ENCODE measurements around the gene SHBG. TPM values are rescaled to one million over a fixed set of nuclear protein-coding genes. Genes with fewer than 3 reads are reported as not detected.
A peak's percentile ranks its signal among the peaks of the same experiment; 100 is the strongest.

Gene SHBG
- total and polyA plus RNA-seq, 2 donors (not counting 1 experiment from before 2014, with no cell fraction given): 0.33 to 0.45 TPM

DNA sequence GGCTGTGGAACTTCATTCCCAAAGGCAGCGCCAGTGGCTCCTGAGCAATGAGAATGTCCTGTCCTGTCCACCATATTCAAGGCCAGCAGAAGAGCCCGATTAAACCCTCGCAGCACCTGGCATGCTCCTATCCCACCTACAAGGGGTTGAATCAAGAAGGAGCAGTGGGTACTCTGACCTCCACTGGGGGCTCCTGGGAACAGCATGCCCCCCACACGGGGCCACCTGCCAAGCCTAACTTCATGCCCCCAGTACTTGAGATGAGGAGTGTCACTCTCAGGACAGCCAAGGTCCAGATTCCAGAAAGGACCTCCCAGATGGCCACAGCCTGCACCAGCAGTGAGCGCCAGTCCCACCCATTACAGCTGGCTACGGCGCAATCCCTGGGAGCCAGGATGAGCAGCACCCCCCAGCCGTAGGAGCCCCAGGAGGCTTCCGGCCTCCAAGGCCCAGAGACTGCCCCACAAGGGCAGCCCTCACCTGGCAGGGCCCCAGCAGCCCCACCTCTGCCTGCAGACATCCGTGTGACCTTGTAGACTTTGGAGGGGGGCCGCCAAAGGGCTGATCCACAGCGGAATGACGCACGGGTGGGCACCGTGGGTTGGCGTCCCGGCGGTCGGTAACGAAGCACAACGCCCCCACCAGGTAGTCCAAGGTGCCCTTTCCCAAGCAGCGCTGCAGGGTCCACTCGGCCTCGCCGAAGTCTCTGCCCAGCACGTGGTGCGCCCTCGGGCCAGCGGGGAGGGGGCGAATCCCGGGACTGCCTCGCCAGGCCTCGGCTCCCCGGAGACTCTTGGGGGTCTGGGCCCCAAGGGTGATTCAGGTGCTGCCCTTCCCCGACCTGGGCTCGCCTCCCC, 47.3 kb upstream of the SHBG start:
- Histone ChIP-seq H3K9ac (ENCODE audit: insufficient read depth, low read length) (peak overlapping the region; percentile 58), H2AFZ (ENCODE audit: low read length) (no peak overlapping the region), H3K9me3 (ENCODE audit: control insufficient read depth, insufficient read depth, low read depth, low read length) (no peaks in the 10 kb centered on the region), H3K27ac (ENCODE audit: insufficient read depth, low read length) (peak overlapping the region; percentile 98), H3K4me2 (ENCODE audit: extremely low read depth, insufficient read depth, low read length) (peak overlapping the region; percentile 5), H4K20me1 (ENCODE audit: control insufficient read depth, extremely low read depth, insufficient read depth, low read length) (no peaks in the 10 kb centered on the region), H3K4me3 (replicated peaks in 1 of 4; ENCODE audit: control extremely low read depth in 1 of 4, insufficient read depth in 1 of 4, low read depth in 3 of 4, low read length in 4 of 4) (peak overlapping the region in 1 of 4 experiments; percentile 78), H3K36me3 (ENCODE audit: control insufficient read depth, insufficient read depth, low read length) (peaks cover 21% of the 10 kb centered on the region), H3K4me1 (ENCODE audit: control insufficient read depth, extremely low read depth, insufficient read depth, low read length) (peaks cover 46% of the 10 kb centered on the region), H3K27me3 (ENCODE audit: control insufficient read depth, insufficient read depth, low read length) (no peaks in the 10 kb centered on the region), H3K79me2 (ENCODE audit: control insufficient read depth, insufficient read depth, low read length) (peaks cover 49% of the 10 kb centered on the region)
- TF ChIP-seq EZH2 (IDR thresholded peaks at IDR 0.05; ENCODE audit: low read length, missing control alignments): no peak
- TF ChIP-seq, protein P1, sequence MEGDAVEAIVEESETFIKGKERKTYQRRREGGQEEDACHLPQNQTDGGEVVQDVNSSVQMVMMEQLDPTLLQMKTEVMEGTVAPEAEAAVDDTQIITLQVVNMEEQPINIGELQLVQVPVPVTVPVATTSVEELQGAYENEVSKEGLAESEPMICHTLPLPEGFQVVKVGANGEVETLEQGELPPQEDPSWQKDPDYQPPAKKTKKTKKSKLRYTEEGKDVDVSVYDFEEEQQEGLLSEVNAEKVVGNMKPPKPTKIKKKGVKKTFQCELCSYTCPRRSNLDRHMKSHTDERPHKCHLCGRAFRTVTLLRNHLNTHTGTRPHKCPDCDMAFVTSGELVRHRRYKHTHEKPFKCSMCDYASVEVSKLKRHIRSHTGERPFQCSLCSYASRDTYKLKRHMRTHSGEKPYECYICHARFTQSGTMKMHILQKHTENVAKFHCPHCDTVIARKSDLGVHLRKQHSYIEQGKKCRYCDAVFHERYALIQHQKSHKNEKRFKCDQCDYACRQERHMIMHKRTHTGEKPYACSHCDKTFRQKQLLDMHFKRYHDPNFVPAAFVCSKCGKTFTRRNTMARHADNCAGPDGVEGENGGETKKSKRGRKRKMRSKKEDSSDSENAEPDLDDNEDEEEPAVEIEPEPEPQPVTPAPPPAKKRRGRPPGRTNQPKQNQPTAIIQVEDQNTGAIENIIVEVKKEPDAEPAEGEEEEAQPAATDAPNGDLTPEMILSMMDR (conservative IDR thresholded peaks at IDR 0.05 in 1 of 2, IDR thresholded peaks at IDR 0.05 in 1 of 2; ENCODE audit: low read depth in 1 of 2, low read length in 2 of 2): no peak
- no peak for DNase-seq (ENCODE audit: low read depth in 2 of 2)

DNA sequence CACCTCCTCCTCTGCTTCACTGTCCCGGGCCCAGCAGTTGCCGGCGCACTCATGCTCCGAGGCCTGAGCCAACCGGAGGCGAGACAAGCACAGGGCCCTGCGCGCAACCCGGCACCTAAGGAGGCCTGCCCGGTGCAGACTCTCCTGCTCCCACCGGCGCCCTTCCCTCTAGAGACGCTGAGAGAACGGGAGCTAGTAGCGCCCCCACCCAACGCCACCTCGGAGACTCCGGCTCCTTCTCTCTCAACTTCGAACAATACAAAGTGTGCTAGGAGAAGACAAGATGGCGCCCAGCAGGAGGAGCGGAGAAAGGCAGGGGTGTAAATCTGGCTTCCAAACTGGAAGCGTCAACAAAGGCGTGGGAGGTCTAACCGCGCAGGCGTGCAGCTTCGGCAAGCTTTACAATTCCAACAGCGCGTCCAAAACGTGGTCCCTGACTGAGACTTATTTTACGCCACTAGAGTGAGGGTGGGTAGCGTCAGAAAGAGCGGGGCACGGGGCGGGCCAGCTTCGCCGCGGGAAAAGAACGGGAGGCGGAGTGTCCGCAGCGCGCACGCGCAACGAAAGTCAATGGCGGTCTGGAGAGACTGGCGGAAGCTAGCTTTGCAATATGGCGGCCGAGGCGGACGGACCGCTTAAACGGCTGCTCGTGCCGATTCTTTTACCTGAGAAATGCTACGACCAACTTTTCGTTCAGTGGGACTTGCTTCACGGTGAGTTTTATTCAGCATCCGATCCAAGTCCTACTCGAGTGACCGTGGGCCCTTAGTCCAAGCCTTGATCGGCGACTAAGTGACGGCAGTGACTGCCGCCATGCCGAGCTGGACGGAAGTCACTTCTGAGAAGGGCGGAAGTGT, 46.5 kb upstream of the SHBG start, which contains the start of gene MPDU1:
Gene MPDU1, plus strand, starts transcription at position 600 of the 857 bp plus-strand sequence. Its CDS starts 11 bp downstream, at position 611.
- Histone ChIP-seq H3K27me3 (ENCODE audit: control insufficient read depth, insufficient read depth, low read length) (no peaks in the 10 kb centered on the region), H3K79me2 (ENCODE audit: control insufficient read depth, insufficient read depth, low read length) (peaks cover 45% of the 10 kb centered on the region), H3K4me1 (ENCODE audit: control insufficient read depth, extremely low read depth, insufficient read depth, low read length) (peaks cover 50% of the 10 kb centered on the region), H3K4me3 (replicated peaks in 1 of 4; ENCODE audit: control extremely low read depth in 1 of 4, insufficient read depth in 1 of 4, low read depth in 3 of 4, low read length in 4 of 4) (peak within 1 kb of the TSS; percentile 73 to 88 (median 80)), H3K27ac (ENCODE audit: insufficient read depth, low read length) (peak within 1 kb of the TSS; percentile 98), H3K4me2 (ENCODE audit: extremely low read depth, insufficient read depth, low read length) (peak within 1 kb of the TSS; percentile 81), H3K9ac (ENCODE audit: insufficient read depth, low read length) (peak within 1 kb of the TSS; percentile 98), H4K20me1 (ENCODE audit: control insufficient read depth, extremely low read depth, insufficient read depth, low read length) (no peaks in the 10 kb centered on the region), H3K36me3 (ENCODE audit: control insufficient read depth, insufficient read depth, low read length) (peaks cover 15% of the 10 kb centered on the region), H2AFZ (ENCODE audit: low read length) (peak within 1 kb of the TSS; percentile 97), H3K9me3 (ENCODE audit: control insufficient read depth, insufficient read depth, low read depth, low read length) (no peaks in the 10 kb centered on the region)
- DNase-seq (ENCODE audit: low read depth in 2 of 2): peak; percentile 97 to 98
- TF ChIP-seq, protein P1 (conservative IDR thresholded peaks at IDR 0.05 in 1 of 2, IDR thresholded peaks at IDR 0.05 in 1 of 2; ENCODE audit: low read depth in 1 of 2, low read length in 2 of 2): no peak
- no peak for TF ChIP-seq EZH2 (IDR thresholded peaks at IDR 0.05; ENCODE audit: low read length, missing control alignments)

All from fibroblast of lung (primary cell).